ENCODE measurements around the gene DDIT3. TPM values are rescaled to one million over a fixed set of nuclear protein-coding genes. Genes with fewer than 3 reads are reported as not detected.
"Not testable (repeated sequence)": the region's sequence is repeated elsewhere in the genome, so short reads cannot be mapped to it uniquely, and the experiment has no call there.

Gene DDIT3
- total RNA-seq, 1 donor from 2014 or later: 32.2 TPM

GRCh38 chr12:57526477-57527126 lies 6.3 kb upstream of the DDIT3 start:
- DNase-seq (ENCODE audit: low spot score): no peak

- no peak for DNase-seq (ENCODE audit: low spot score)
These were observed 5.5 kb upstream of the DDIT3 start for GRCh38 chr12:57525615-57526383.

- no peak for DNase-seq (ENCODE audit: low spot score)
These were observed 4.7 kb upstream of the DDIT3 start for GRCh38 chr12:57524814-57525614.

- DNase-seq (ENCODE audit: low spot score): no peak
These were observed 3.6 kb upstream of the DDIT3 start for GRCh38 chr12:57523706-57524614.

- no peak for DNase-seq (ENCODE audit: low spot score)
These were observed 2.8 kb upstream of the DDIT3 start for GRCh38 chr12:57522887-57523705.

- peak; percentile 98 for DNase-seq (ENCODE audit: low spot score)
These were observed 1.9 kb upstream of the DDIT3 start, which contains the start of gene MBD6 for GRCh38 chr12:57522011-57522886. TSS of gene MBD6 (plus strand) at chr12:57522824. CDS start at chr12:57524304, 1,480 bp downstream.

GRCh38 chr12:57521525-57522010 lies 1.3 kb upstream of the DDIT3 start:
- no peak for DNase-seq (ENCODE audit: low spot score)

GRCh38 chr12:57519796-57520052 lies 590 bp downstream of the DDIT3 start:
- DNase-seq (ENCODE audit: low spot score): no peak

- DNase-seq (ENCODE audit: low spot score): no peak
These were observed 1.2 kb downstream of the DDIT3 start for GRCh38 chr12:57518920-57519795.

- no peak for DNase-seq (ENCODE audit: low spot score)
These were observed 2.0 kb downstream of the DDIT3 start for GRCh38 chr12:57518176-57518919.

GRCh38 chr12:57517718-57518117 lies 2.6 kb downstream of the DDIT3 start:
- DNase-seq (ENCODE audit: low spot score): not testable (repeated sequence)

GRCh38 chr12:57517187-57517586 lies 3.1 kb downstream of the DDIT3 start:
- DNase-seq (ENCODE audit: low spot score): no peak

- no peak for DNase-seq (ENCODE audit: low spot score)
These were observed 3.6 kb downstream of the DDIT3 start for GRCh38 chr12:57516617-57517153.

GRCh38 chr12:57515934-57516541 lies 4.3 kb downstream of the DDIT3 start:
- DNase-seq (ENCODE audit: low spot score): no peak

- no peak for DNase-seq (ENCODE audit: low spot score)
These were observed 4.8 kb downstream of the DDIT3 start for GRCh38 chr12:57515408-57515933.

GRCh38 chr12:57514720-57515407 lies 5.5 kb downstream of the DDIT3 start:
- DNase-seq (ENCODE audit: low spot score): no peak
